ENCODE results near the gene TGFBR1. TPM values are rescaled to one million over a fixed set of nuclear protein-coding genes. Genes with fewer than 3 reads are reported as not detected.

TGFBR1 gene
- total and polyA plus RNA-seq, 3 experiments from 2014 or later: 34.4 to 41.9 (median 36.6) TPM

DNA sequence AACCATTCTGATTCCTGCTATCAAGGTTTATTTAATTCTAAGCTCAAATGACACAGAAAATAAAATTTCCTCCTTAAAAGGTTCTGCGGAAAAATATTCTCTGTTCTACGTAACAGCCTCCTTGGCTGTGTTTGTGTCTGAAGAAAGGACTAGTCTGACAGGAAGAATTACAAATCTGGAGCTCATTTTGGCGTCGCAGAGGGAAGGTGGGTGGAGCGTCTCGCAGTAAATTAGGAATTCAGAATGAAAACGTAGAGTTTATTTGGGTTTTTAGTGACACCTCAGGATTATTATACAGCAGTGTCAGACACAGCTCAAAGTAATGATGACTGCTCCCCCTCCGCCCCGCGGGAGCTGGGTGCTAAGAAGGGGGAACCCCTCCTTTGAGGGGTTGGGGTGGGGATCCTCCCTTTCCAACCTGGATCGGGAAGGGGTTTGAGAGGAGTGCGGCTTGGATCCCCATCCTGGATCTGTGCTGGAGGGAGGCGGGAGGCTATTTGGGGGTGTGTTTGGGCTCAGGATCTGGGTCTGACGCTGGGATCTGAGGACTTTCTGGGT, 933 bp upstream of the TGFBR1 start:
- peak overlapping the region; percentile 79 to 99 (median 90) for H3K27ac Mint-ChIP-seq
- H3K4me1 Mint-ChIP-seq: peaks cover 71 to 75% (median 74%) of the 10 kb centered on the region in 3 donors
- peaks cover 0 to 6% (median 3%) of the 10 kb centered on the region in 5 donors for H3K9me3 Mint-ChIP-seq
- Histone ChIP-seq H3K9me3 (ENCODE audit: low read length) (no peaks in the 10 kb centered on the region), H3K4me3 (ENCODE audit: low read length) (peak overlapping the region; percentile 66), H3K27ac (ENCODE audit: low read depth, low read length) (peak overlapping the region; percentile 64), H3K27me3 (ENCODE audit: insufficient read depth, low read length, poor library complexity, severe bottlenecking) (no peaks in the 10 kb centered on the region), H3K36me3 (ENCODE audit: insufficient read depth, low read length) (no peaks in the 10 kb centered on the region), H3K4me1 (ENCODE audit: insufficient read depth, low read length) (peaks cover 39% of the 10 kb centered on the region)
- CTCF ChIA-PET: interaction anchor here (0.9 to 6.1 kb wide), 16 partner anchors 9 to 103 kb away, joined by 3 to 39 read pairs (median 8); no protein-coding TSS in a partner anchor
- peak overlapping the region; percentile 81 to 93 (median 84) for H3K4me3 Mint-ChIP-seq
- H3K27me3 Mint-ChIP-seq: no peaks in the 10 kb centered on the region
- peaks cover 0 to 6% (median 0%) of the 10 kb centered on the region in 3 donors for H3K36me3 Mint-ChIP-seq
- POLR2A ChIA-PET: interaction anchor here (0.9 to 5.5 kb wide), 9 partner anchors 10 to 118 kb away, joined by 3 to 29 read pairs (median 6); partner anchors contain the start of genes ALG2 and SEC61B
- peak in 1 of 5 donors; percentile 8 for DNase-seq

GRCh38 chr9:99105152-99106043, 485 bp downstream of the TGFBR1 start:
- CTCF ChIA-PET: interaction anchor here (0.6 to 6.1 kb wide), 15 partner anchors 9 to 105 kb away, joined by 3 to 39 read pairs (median 5); no protein-coding TSS in a partner anchor
- H3K4me1 ChIP-seq (ENCODE audit: insufficient read depth, low read length): peaks cover 52% of the 10 kb centered on the region
- Mint-ChIP-seq H3K4me1 (peaks cover 71 to 75% (median 74%) of the 10 kb centered on the region in 3 donors), H3K9me3 (no peaks in the 10 kb centered on the region), H3K27me3 (no peaks in the 10 kb centered on the region), H3K4me3 (peak overlapping the region; percentile 85 to 94 (median 92)), H3K36me3 (peaks cover 0 to 6% (median 2%) of the 10 kb centered on the region in 3 donors), H3K27ac (peak overlapping the region; percentile 47 to 94 (median 85))
- H3K27me3 ChIP-seq (ENCODE audit: insufficient read depth, low read length, poor library complexity, severe bottlenecking): no peaks in the 10 kb centered on the region
- no peaks in the 10 kb centered on the region for H3K9me3 ChIP-seq (ENCODE audit: low read length)
- H3K27ac ChIP-seq (ENCODE audit: low read depth, low read length): peak overlapping the region; percentile 53
- peak in 4 of 5 donors; percentile 15 to 64 (median 40) for DNase-seq
- POLR2A ChIA-PET: interaction anchor here (0.7 to 5.5 kb wide), 10 partner anchors 8 to 116 kb away, joined by 3 to 29 read pairs (median 6); partner anchors contain the start of genes ALG2 and SEC61B
- H3K36me3 ChIP-seq (ENCODE audit: insufficient read depth, low read length): no peaks in the 10 kb centered on the region
- H3K4me3 ChIP-seq (ENCODE audit: low read length): peak overlapping the region; percentile 62

- H3K36me3 Mint-ChIP-seq: peaks cover 0 to 8% (median 2%) of the 10 kb centered on the region in 3 donors
- H3K4me1 Mint-ChIP-seq: peaks cover 71 to 75% (median 75%) of the 10 kb centered on the region in 3 donors
- H3K36me3 ChIP-seq (ENCODE audit: insufficient read depth, low read length): no peaks in the 10 kb centered on the region
- H3K4me3 Mint-ChIP-seq: peak overlapping the region; percentile 85 to 94 (median 92)
- H3K27me3 ChIP-seq (ENCODE audit: insufficient read depth, low read length, poor library complexity, severe bottlenecking): no peaks in the 10 kb centered on the region
- ChIA-PET CTCF (interaction anchor here (1.4 to 6.1 kb wide), 6 partner anchors 12 to 105 kb away, joined by 4 to 39 read pairs (median 12); no protein-coding TSS in a partner anchor), POLR2A (interaction anchor here (0.9 to 5.5 kb wide), 6 partner anchors 14 to 92 kb away, joined by 3 to 29 read pairs (median 4); no protein-coding TSS in a partner anchor)
- peak overlapping the region; percentile 44 to 94 (median 85) for H3K27ac Mint-ChIP-seq
- peaks cover 58% of the 10 kb centered on the region for H3K4me1 ChIP-seq (ENCODE audit: insufficient read depth, low read length)
- no peaks in the 10 kb centered on the region for H3K27me3 Mint-ChIP-seq
- no peaks in the 10 kb centered on the region for H3K9me3 ChIP-seq (ENCODE audit: low read length)
- no peak for DNase-seq
- no peaks in the 10 kb centered on the region for H3K9me3 Mint-ChIP-seq
- H3K27ac ChIP-seq (ENCODE audit: low read depth, low read length): peak overlapping the region; percentile 53
- H3K4me3 ChIP-seq (ENCODE audit: low read length): peak overlapping the region; percentile 62
Measured at GRCh38 chr9:99106044-99106375, 1.1 kb downstream of the TGFBR1 start.

DNA sequence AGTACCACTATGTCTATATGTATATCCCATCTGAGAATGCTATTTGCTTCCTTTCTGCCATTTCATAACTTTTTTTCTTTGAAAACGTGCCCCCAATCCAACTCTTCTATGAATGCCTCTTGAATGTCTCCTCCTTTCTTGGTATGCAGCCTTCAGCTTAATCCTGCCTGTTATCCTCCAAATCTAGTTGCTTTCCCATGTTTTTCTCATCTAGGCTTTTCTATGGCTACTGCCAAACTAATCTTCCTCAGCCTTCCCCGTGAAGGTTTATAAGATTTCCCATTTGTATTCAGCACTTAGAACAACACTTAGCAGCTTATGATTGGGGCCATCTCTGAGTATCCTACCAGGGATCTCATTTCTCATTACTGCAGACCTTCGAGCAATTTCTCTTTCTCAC, 2.5 kb downstream of the TGFBR1 start:
- no peak for DNase-seq
- Histone ChIP-seq H3K27ac (ENCODE audit: low read depth, low read length) (no peak overlapping the region), H3K9me3 (ENCODE audit: low read length) (no peaks in the 10 kb centered on the region), H3K4me3 (ENCODE audit: low read length) (peak overlapping the region; percentile 49), H3K4me1 (ENCODE audit: insufficient read depth, low read length) (peaks cover 73% of the 10 kb centered on the region), H3K27me3 (ENCODE audit: insufficient read depth, low read length, poor library complexity, severe bottlenecking) (no peaks in the 10 kb centered on the region), H3K36me3 (ENCODE audit: insufficient read depth, low read length) (no peaks in the 10 kb centered on the region)
- POLR2A ChIA-PET: interaction anchor here (0.6 to 5.5 kb wide), 3 partner anchors 12 to 48 kb away, joined by 3 to 29 read pairs (median 5); no protein-coding TSS in a partner anchor
- no peaks in the 10 kb centered on the region for H3K9me3 Mint-ChIP-seq
- peaks cover 0 to 8% (median 4%) of the 10 kb centered on the region in 3 donors for H3K36me3 Mint-ChIP-seq
- H3K27me3 Mint-ChIP-seq: no peaks in the 10 kb centered on the region
- H3K4me3 Mint-ChIP-seq: peak overlapping the region; percentile 85 to 94 (median 92)
- H3K4me1 Mint-ChIP-seq: peaks cover 78 to 83% (median 82%) of the 10 kb centered on the region in 3 donors
- CTCF ChIA-PET: interaction anchor here (2.0 to 4.4 kb wide), 3 partner anchors 11 to 107 kb away, joined by 4 to 19 read pairs (median 5); no protein-coding TSS in a partner anchor
- peak overlapping the region; percentile 17 to 91 (median 78) for H3K27ac Mint-ChIP-seq

GRCh38 chr9:99108131-99108530, 3.2 kb downstream of the TGFBR1 start:
- Mint-ChIP-seq H3K27me3 (no peaks in the 10 kb centered on the region), H3K36me3 (peaks cover 0 to 8% (median 4%) of the 10 kb centered on the region in 3 donors), H3K27ac (peak overlapping the region; percentile 63 to 88 (median 76)), H3K4me1 (peaks cover 82 to 87% (median 86%) of the 10 kb centered on the region in 3 donors), H3K4me3 (peak overlapping the region; percentile 85 to 94 (median 92)), H3K9me3 (no peaks in the 10 kb centered on the region)
- no peaks in the 10 kb centered on the region for H3K36me3 ChIP-seq (ENCODE audit: insufficient read depth, low read length)
- POLR2A ChIA-PET: interaction anchor here (0.6 kb wide), 1 partner anchor 42 kb away, joined by 3 read pairs; no protein-coding TSS in a partner anchor
- H3K27me3 ChIP-seq (ENCODE audit: insufficient read depth, low read length, poor library complexity, severe bottlenecking): no peaks in the 10 kb centered on the region
- no peak overlapping the region for H3K27ac ChIP-seq (ENCODE audit: low read depth, low read length)
- peaks cover 80% of the 10 kb centered on the region for H3K4me1 ChIP-seq (ENCODE audit: insufficient read depth, low read length)
- H3K4me3 ChIP-seq (ENCODE audit: low read length): no peak overlapping the region
- CTCF ChIA-PET: no interaction called here
- DNase-seq: no peak
- H3K9me3 ChIP-seq (ENCODE audit: low read length): no peaks in the 10 kb centered on the region

- CTCF ChIA-PET: no interaction called here
Measured at GRCh38 chr9:99109522-99109921, 4.6 kb downstream of the TGFBR1 start.

GRCh38 chr9:99112750-99113413, 8.0 kb downstream of the TGFBR1 start:
- H3K27ac ChIP-seq (ENCODE audit: low read depth, low read length): no peak overlapping the region
- Mint-ChIP-seq H3K4me3 (peak overlapping the region; percentile 29 to 81 (median 69)), H3K36me3 (peaks cover 0 to 4% (median 2%) of the 10 kb centered on the region in 3 donors), H3K27ac (peak overlapping the region; percentile 21 to 95 (median 86)), H3K27me3 (no peaks in the 10 kb centered on the region), H3K4me1 (peaks cover 93 to 96% (median 96%) of the 10 kb centered on the region in 3 donors), H3K9me3 (no peaks in the 10 kb centered on the region)
- ChIA-PET CTCF (interaction anchor here (0.7 to 2.5 kb wide), 3 partner anchors 9 to 115 kb away, joined by 3 to 14 read pairs (median 5); no protein-coding TSS in a partner anchor), POLR2A (interaction anchor here (0.6 to 2.9 kb wide), 3 partner anchors 9 to 55 kb away, joined by 3 to 14 read pairs (median 6); partner anchors contain the start of gene TGFBR1)
- no peaks in the 10 kb centered on the region for H3K36me3 ChIP-seq (ENCODE audit: insufficient read depth, low read length)
- no peaks in the 10 kb centered on the region for H3K9me3 ChIP-seq (ENCODE audit: low read length)
- H3K4me1 ChIP-seq (ENCODE audit: insufficient read depth, low read length): peaks cover 91% of the 10 kb centered on the region
- DNase-seq: peak in 4 of 5 donors; percentile 31 to 84 (median 73)
- H3K4me3 ChIP-seq (ENCODE audit: low read length): peak overlapping the region; percentile 35
- no peaks in the 10 kb centered on the region for H3K27me3 ChIP-seq (ENCODE audit: insufficient read depth, low read length, poor library complexity, severe bottlenecking)

More at GRCh38 chr9:99109522-99109921, 4.6 kb downstream of the TGFBR1 start:
- no peaks in the 10 kb centered on the region for H3K9me3 ChIP-seq (ENCODE audit: low read length)
- no peak overlapping the region for H3K27ac ChIP-seq (ENCODE audit: low read depth, low read length)
- H3K4me3 ChIP-seq (ENCODE audit: low read length): no peak overlapping the region
- Mint-ChIP-seq H3K4me1 (peaks cover 83 to 87% (median 86%) of the 10 kb centered on the region in 3 donors), H3K27me3 (no peaks in the 10 kb centered on the region), H3K27ac (peak overlapping the region; percentile 4 to 88 (median 71)), H3K4me3 (peak overlapping the region; percentile 9 to 94 (median 68)), H3K9me3 (no peaks in the 10 kb centered on the region), H3K36me3 (peaks cover 0 to 6% (median 4%) of the 10 kb centered on the region in 3 donors)
- H3K4me1 ChIP-seq (ENCODE audit: insufficient read depth, low read length): peaks cover 83% of the 10 kb centered on the region
- no peaks in the 10 kb centered on the region for H3K27me3 ChIP-seq (ENCODE audit: insufficient read depth, low read length, poor library complexity, severe bottlenecking)
- DNase-seq: no peak
- POLR2A ChIA-PET: no interaction called here
- H3K36me3 ChIP-seq (ENCODE audit: insufficient read depth, low read length): no peaks in the 10 kb centered on the region
